Measurements from ENCODE around the gene PAX2. TPM values are rescaled to one million over a fixed set of nuclear protein-coding genes. Genes with fewer than 3 reads are reported as not detected.

PAX2 gene
- total RNA-seq, 2 donors from 2014 or later, result 0.93 to 0.99 TPM

DNA sequence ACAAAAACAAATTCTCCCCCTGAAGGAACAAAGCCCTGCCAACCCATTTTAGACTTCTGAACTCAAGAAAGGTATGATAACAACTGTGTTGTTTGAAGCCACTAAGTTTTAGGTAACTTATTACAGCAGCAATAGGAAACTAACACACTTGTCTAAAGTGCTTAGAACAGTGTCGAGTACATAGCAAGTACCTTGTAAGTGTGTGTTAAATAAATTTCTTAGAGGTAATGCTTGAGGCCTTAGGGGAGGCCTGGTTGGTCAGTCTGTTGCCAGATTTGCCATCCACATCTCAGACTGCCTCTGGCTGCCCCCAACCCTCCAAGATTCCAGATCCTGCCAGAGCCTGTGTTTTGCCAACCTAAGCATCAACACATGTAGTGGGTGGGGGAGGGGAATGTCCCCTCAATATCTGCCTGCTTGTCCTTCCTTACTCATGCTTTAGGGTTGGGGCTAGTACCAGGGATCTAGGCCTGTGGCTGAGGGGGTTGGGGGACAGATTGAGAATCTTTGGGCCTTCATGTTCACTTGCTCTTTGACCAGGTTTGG, 27.1 kb upstream of the PAX2 start:
- WGBS, 2 experiments (ENCODE audit: insufficient coverage in 1 of 2, insufficient read length in 1 of 2), result 77% methylated on average over 1 of the region's 1 CpG; no CpG with 5 or more reads in 1 of the 2 experiments
- TF ChIP-seq, protein P1, sequence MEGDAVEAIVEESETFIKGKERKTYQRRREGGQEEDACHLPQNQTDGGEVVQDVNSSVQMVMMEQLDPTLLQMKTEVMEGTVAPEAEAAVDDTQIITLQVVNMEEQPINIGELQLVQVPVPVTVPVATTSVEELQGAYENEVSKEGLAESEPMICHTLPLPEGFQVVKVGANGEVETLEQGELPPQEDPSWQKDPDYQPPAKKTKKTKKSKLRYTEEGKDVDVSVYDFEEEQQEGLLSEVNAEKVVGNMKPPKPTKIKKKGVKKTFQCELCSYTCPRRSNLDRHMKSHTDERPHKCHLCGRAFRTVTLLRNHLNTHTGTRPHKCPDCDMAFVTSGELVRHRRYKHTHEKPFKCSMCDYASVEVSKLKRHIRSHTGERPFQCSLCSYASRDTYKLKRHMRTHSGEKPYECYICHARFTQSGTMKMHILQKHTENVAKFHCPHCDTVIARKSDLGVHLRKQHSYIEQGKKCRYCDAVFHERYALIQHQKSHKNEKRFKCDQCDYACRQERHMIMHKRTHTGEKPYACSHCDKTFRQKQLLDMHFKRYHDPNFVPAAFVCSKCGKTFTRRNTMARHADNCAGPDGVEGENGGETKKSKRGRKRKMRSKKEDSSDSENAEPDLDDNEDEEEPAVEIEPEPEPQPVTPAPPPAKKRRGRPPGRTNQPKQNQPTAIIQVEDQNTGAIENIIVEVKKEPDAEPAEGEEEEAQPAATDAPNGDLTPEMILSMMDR (conservative IDR thresholded peaks at IDR 0.05), result no peak
- H3K4me3 ChIP-seq (ENCODE audit: low read length), result no peak overlapping the region

DNA sequence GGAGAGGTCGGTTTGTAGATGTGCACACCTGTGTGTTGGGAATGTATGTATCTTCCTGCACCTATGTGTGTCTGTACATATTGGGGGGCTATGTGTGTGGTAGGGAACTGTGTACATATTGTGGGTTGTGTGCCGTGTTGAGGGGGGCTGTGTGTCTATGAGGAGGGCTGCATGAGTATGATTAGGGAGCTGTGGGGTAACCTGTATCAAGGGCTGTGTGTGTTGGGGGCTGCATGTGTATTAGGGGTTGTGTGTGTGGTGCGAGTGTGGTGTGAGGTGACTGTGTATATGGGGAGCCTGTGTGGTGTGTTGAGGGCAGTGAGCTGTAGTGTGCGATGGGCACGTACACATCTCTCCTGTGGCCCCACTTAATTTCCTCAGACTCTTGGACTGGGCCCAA, 22.2 kb upstream of the PAX2 start:
- H3K27me3 Mint-ChIP-seq (ENCODE audit: insufficient read depth), result peaks cover 98% of the 10 kb centered on the region

More for the DNA sequence above, 27.1 kb upstream of the PAX2 start:
- Histone ChIP-seq H3K27me3 (ENCODE audit: control insufficient read depth, insufficient read depth, low read length, poor library complexity, severe bottlenecking) (peaks cover 99% of the 10 kb centered on the region), H3K4me1 (ENCODE audit: control insufficient read depth, insufficient read depth, low read length) (no peaks in the 10 kb centered on the region), H3K27ac (ENCODE audit: low read depth, low read length) (no peak overlapping the region), H3K9ac (ENCODE audit: extremely low read depth, low read length, poor library complexity, severe bottlenecking) (no peak overlapping the region), H3K9me3 (ENCODE audit: control insufficient read depth, low read length) (no peaks in the 10 kb centered on the region), H3K36me3 (ENCODE audit: control insufficient read depth, insufficient read depth, low read length) (no peaks in the 10 kb centered on the region)
- H3K27me3 Mint-ChIP-seq (ENCODE audit: insufficient read depth), result peaks cover 98% of the 10 kb centered on the region
- DNase-seq, result no peak
- no peaks in the 10 kb centered on the region for H3K36me3 Mint-ChIP-seq (ENCODE audit: low read depth)
- no peaks in the 10 kb centered on the region for H3K4me1 Mint-ChIP-seq
- H3K27ac Mint-ChIP-seq, result no peak overlapping the region
- H3K9me3 Mint-ChIP-seq, result no peaks in the 10 kb centered on the region
- no peak overlapping the region for H3K4me3 Mint-ChIP-seq

DNA sequence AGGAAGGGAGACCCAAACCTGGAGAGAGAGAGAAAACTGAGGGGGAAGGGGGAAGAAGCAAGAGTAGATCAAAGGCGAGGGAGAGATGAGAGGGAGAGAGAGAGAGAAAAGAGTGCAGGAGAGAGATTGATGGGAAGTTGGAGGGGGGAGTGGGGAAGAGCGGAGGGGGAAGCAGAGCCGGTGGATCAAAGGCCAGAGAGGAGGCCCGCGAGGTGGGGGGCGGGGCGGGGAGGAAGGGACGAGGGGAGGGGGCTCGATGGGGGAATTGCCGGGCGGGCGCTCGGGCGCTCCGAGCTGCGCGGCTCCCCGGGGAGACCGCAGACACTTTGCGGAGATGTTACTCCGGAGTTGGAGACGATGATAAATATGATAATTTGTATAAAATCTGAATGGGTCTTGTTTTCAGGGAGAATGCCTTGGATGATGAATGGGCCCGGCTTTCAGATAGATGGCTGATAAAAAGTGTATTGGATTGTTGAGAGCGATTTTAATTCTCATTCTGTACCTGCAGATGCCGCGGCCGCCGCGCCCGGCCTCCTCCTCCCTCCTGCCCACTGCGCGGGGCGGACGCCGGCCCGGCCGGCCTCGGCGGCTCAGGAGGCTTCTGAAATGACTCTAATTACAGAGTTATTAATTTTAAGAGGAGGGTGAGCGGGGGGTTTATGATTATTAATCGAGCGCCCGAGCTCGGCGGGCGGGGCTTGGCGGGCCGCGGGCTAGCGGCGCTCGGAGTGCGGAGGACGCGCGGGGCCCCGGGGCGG, 21.4 kb upstream of the PAX2 start:
- Mint-ChIP-seq H3K4me1 (peaks cover 10% of the 10 kb centered on the region), H3K36me3 (ENCODE audit: low read depth) (no peaks in the 10 kb centered on the region), H3K4me3 (no peak overlapping the region), H3K27me3 (ENCODE audit: insufficient read depth) (peaks cover 98% of the 10 kb centered on the region), H3K9me3 (no peaks in the 10 kb centered on the region), H3K27ac (no peak overlapping the region)
- Histone ChIP-seq H3K9me3 (ENCODE audit: control insufficient read depth, low read length) (no peaks in the 10 kb centered on the region), H3K9ac (ENCODE audit: extremely low read depth, low read length, poor library complexity, severe bottlenecking) (no peak overlapping the region), H3K4me3 (ENCODE audit: low read length) (peak overlapping the region; percentile 66), H3K27me3 (ENCODE audit: control insufficient read depth, insufficient read depth, low read length, poor library complexity, severe bottlenecking) (peaks cover 99% of the 10 kb centered on the region), H3K36me3 (ENCODE audit: control insufficient read depth, insufficient read depth, low read length) (no peaks in the 10 kb centered on the region), H3K27ac (ENCODE audit: low read depth, low read length) (no peak overlapping the region), H3K4me1 (ENCODE audit: control insufficient read depth, insufficient read depth, low read length) (no peaks in the 10 kb centered on the region)
- TF ChIP-seq, protein P1 (conservative IDR thresholded peaks at IDR 0.05), result no peak
- WGBS, 2 experiments (ENCODE audit: insufficient coverage in 1 of 2, insufficient read length in 1 of 2), result 3 to 8% methylated on average over 4 to 50 of the region's 58 CpGs
- peak; percentile 61 for DNase-seq

More for the DNA sequence above, 22.2 kb upstream of the PAX2 start:
- no peak overlapping the region for H3K27ac Mint-ChIP-seq
- H3K4me3 ChIP-seq (ENCODE audit: low read length), result no peak overlapping the region
- H3K4me1 Mint-ChIP-seq, result peaks cover 5% of the 10 kb centered on the region
- H3K9me3 ChIP-seq (ENCODE audit: control insufficient read depth, low read length), result no peaks in the 10 kb centered on the region
- H3K27ac ChIP-seq (ENCODE audit: low read depth, low read length), result no peak overlapping the region
- H3K9me3 Mint-ChIP-seq, result no peaks in the 10 kb centered on the region
- H3K36me3 Mint-ChIP-seq (ENCODE audit: low read depth), result no peaks in the 10 kb centered on the region
- TF ChIP-seq, protein P1 (conservative IDR thresholded peaks at IDR 0.05), result no peak
- H3K9ac ChIP-seq (ENCODE audit: extremely low read depth, low read length, poor library complexity, severe bottlenecking), result no peak overlapping the region
- no peak overlapping the region for H3K4me3 Mint-ChIP-seq
- DNase-seq, result peak; percentile 39
- peaks cover 99% of the 10 kb centered on the region for H3K27me3 ChIP-seq (ENCODE audit: control insufficient read depth, insufficient read depth, low read length, poor library complexity, severe bottlenecking)
- WGBS, 2 experiments (ENCODE audit: insufficient coverage in 1 of 2, insufficient read length in 1 of 2), result 85 to 93% methylated on average over 3 to 5 of the region's 5 CpGs
- no peaks in the 10 kb centered on the region for H3K4me1 ChIP-seq (ENCODE audit: control insufficient read depth, insufficient read depth, low read length)
- H3K36me3 ChIP-seq (ENCODE audit: control insufficient read depth, insufficient read depth, low read length), result no peaks in the 10 kb centered on the region

Data from endodermal cell (in vitro differentiated cells).